Neural crest cell (in vitro differentiated cells): ENCODE results near the gene PSMA2. TPM values are rescaled to one million over a fixed set of nuclear protein-coding genes. Genes with fewer than 3 reads are reported as not detected.

ENCODE experiments used
- DNase-seq: peaks from one replicate; pipeline ENCODE4 v3.0.0; 2021; ENCODE audit warnings: low read depth, mixed read lengths, low spot score
- H3K27ac Mint-ChIP-seq: one replicate; pipeline ENCODE4 v1.8.0; 2021; ENCODE audit warnings: mild to moderate bottlenecking, mixed read lengths; ENCODE audit not compliant: unreplicated experiment
- H3K27me3 Mint-ChIP-seq: 2 replicates; pipeline ENCODE4 v1.8.0; 2021; ENCODE audit warnings: low read depth, mild to moderate bottlenecking, mixed read lengths
- H3K36me3 Mint-ChIP-seq: 2 replicates; pipeline ENCODE4 v1.8.0; 2021; ENCODE audit warnings: low read depth, mild to moderate bottlenecking, mixed read lengths
- H3K4me1 Mint-ChIP-seq: 2 replicates; pipeline ENCODE4 v1.8.0; 2021; ENCODE audit warnings: mixed read lengths
- H3K4me3 Mint-ChIP-seq: one replicate; pipeline ENCODE4 v1.8.0; 2021; ENCODE audit warnings: mild to moderate bottlenecking, mixed read lengths
- H3K9me3 Mint-ChIP-seq: 2 replicates; pipeline ENCODE4 v1.8.0; 2021; ENCODE audit warnings: mixed read lengths
- total RNA-seq: library from RNA; stranded (reverse); gene quantifications from 2 replicates; pipeline ENCODE4 v1.2.1, GENCODE V29; 2021
- TF ChIP-seq, protein P1 (sequence below): fragments of 200-600 bp; sonication (generic); conservative IDR thresholded peaks from 2 replicates; pipeline ENCODE4 v1.5.0; 2021; ENCODE audit warnings: antibody characterized with exemption, mild to moderate bottlenecking

The PSMA2 gene
- total RNA-seq, 1 donor from 2014 or later, result 128 TPM

DNA sequence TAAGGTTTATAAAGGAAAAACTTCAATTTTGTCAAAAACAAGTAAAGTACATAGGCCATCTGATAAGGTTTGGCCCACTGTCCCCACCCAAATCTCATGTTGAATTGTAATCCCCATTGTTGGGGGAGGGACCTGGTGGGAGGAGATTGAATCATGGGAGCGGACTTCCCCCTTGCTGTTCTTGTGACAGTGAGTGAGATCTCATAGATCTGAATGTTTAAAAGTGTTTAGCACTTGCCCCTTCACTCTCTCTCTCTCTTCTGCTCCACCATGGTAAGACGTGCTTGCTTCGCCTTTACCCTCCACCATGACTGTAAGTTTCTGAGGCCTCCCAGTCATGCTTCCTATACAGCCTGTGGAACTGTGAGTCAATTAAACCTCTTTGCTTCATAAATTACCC is 18.4 kb upstream of the PSMA2 start:
- Mint-ChIP-seq H3K27me3 (no peaks in the 10 kb centered on the region), H3K9me3 (peaks cover 4% of the 10 kb centered on the region), H3K4me1 (no peaks in the 10 kb centered on the region), H3K4me3 (no peak overlapping the region), H3K27ac (no peak overlapping the region), H3K36me3 (no peaks in the 10 kb centered on the region)
- TF ChIP-seq, protein P1, sequence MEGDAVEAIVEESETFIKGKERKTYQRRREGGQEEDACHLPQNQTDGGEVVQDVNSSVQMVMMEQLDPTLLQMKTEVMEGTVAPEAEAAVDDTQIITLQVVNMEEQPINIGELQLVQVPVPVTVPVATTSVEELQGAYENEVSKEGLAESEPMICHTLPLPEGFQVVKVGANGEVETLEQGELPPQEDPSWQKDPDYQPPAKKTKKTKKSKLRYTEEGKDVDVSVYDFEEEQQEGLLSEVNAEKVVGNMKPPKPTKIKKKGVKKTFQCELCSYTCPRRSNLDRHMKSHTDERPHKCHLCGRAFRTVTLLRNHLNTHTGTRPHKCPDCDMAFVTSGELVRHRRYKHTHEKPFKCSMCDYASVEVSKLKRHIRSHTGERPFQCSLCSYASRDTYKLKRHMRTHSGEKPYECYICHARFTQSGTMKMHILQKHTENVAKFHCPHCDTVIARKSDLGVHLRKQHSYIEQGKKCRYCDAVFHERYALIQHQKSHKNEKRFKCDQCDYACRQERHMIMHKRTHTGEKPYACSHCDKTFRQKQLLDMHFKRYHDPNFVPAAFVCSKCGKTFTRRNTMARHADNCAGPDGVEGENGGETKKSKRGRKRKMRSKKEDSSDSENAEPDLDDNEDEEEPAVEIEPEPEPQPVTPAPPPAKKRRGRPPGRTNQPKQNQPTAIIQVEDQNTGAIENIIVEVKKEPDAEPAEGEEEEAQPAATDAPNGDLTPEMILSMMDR, result no peak
- DNase-seq, result no peak

DNA sequence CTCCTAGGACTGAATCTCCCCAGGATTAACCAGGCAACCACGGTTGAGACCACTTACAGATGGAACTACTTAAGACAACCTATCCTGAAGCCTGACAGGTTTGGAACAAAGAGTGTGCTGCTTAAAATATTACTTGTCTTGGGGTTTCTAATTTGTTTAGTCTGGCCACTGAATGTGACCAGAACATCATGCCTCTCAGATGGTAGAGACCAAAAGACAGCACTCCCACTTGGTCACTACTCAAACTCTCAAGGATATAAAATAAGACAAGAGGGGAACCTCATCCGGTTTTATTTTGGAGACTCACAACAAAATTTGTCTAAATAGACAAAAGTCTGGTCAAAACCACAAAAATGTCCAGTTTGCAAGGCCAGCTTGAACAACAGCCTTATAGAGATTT is 15.5 kb upstream of the PSMA2 start:
- H3K9me3 Mint-ChIP-seq, result no peaks in the 10 kb centered on the region
- no peak overlapping the region for H3K27ac Mint-ChIP-seq
- no peaks in the 10 kb centered on the region for H3K36me3 Mint-ChIP-seq
- TF ChIP-seq, protein P1, result no peak
- H3K4me1 Mint-ChIP-seq, result no peaks in the 10 kb centered on the region
- no peak overlapping the region for H3K4me3 Mint-ChIP-seq
- no peaks in the 10 kb centered on the region for H3K27me3 Mint-ChIP-seq
- no peak for DNase-seq

DNA sequence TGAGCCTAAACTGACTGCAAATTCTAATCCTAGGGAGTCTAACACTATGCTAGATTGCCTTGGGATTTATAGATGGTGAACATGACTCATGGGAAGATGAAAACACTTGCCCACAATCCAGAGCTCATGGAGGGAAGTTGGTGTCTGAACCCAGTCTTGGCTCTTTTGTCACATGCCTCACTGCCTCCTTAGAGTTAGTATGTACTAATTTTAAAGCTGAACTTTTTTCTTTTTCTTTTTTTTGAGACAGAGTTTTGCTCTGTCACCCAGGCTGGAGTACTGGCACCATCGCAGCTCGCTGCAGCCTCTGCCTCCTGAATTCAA is 14.6 kb upstream of the PSMA2 start:
- TF ChIP-seq, protein P1, result no peak
- Mint-ChIP-seq H3K4me1 (no peaks in the 10 kb centered on the region), H3K27ac (no peak overlapping the region), H3K27me3 (no peaks in the 10 kb centered on the region), H3K9me3 (no peaks in the 10 kb centered on the region), H3K36me3 (no peaks in the 10 kb centered on the region), H3K4me3 (no peak overlapping the region)
- no peak for DNase-seq

DNA sequence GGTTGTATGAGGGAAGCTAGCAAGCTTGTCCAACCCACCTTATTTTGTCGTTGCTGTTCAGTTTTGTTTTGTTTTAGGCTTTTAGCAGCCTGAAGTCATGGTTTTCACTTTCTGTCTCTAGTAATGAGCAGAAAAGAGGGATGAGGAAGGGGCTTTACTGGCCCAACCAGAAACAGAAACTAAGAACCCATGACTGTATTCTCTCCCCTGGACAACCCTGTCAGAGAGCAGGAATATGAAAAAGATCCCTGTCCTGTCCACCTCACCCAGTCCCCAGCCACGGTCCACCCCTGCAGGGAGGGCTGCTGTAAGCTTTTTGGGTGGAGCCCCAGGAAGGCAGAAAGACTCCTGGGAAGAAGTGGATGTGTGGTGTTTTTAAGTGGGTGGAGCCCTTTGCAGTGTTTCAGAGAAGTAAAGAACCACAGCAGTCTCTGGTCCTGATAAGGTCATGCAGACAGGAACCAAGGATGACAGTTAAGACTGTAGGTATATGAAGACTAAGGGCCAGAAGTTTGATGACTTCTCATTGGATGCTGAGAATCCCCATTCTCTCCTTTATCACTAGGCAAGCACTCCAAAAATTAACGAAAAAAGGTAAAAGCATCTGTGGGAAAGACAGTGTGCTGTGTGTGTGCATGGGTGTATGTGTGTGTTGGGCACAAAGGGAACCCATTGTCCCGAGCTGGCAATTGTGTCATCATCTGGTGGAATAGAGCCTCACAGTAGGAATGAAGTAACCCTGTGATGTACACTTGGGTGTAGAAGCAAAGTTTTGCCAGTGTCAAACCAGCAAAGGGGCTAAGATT is 14.1 kb upstream of the PSMA2 start:
- Mint-ChIP-seq H3K9me3 (no peaks in the 10 kb centered on the region), H3K27me3 (no peaks in the 10 kb centered on the region), H3K4me1 (peaks cover 4% of the 10 kb centered on the region), H3K27ac (no peak overlapping the region), H3K4me3 (no peak overlapping the region), H3K36me3 (no peaks in the 10 kb centered on the region)
- TF ChIP-seq, protein P1, result no peak
- DNase-seq, result no peak

DNA sequence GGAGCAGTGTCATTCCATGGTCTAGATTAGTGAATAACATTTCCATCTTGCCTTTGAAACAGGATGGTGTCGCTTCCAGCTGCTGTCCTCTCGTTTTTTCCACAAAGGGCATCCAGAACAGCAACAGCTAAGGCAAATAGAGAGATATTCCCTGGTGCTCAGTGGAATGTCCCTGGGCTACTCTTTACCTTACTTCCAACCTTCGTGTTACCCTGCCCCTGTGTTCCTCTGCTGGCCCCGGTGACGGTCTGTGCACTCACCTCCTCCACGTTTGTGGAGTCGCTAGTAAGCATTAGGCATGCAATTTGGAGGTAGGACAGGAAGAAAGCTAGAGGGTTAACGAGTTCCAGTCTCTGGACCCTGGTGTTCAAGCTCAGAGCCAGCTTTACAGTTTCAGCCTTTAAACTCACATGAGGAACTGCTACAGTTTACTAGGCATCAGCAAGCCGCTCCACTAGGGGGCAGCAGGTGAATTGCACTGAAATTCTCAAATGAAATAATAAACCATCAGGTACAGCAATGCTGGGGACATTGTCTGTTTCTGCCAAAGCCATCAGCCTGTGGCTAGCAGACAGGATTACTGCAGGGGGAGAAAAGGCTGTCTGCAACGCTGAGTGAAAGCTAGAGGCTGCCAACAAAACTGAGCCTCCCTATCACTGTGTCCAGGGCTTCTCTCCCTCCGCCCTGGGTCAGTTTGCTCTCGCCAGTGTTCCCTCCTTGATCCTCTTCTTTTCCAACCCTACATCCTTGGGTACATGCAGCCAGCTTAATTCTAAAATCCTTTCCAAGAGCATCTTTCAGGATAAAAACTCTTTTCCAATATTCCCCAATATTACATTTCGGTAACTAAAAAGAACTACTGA is 9.2 kb upstream of the PSMA2 start:
- Mint-ChIP-seq H3K9me3 (no peaks in the 10 kb centered on the region), H3K4me3 (no peak overlapping the region), H3K36me3 (peaks cover 3% of the 10 kb centered on the region), H3K4me1 (peaks cover 4% of the 10 kb centered on the region), H3K27me3 (no peaks in the 10 kb centered on the region), H3K27ac (no peak overlapping the region)
- TF ChIP-seq, protein P1, result peak; percentile 92
- DNase-seq, result peak; percentile 86
